Measurements from ENCODE around the gene ZNF146.
"Not testable (repeated sequence)": the region's sequence is repeated elsewhere in the genome, so short reads cannot be mapped to it uniquely, and the experiment has no call there.

The ZNF146 gene

GRCh38 chr19:36236304-36236945 lies 21.5 kb downstream of the ZNF146 start:
- no peak for DNase-seq (ENCODE audit: low read depth)

DNA sequence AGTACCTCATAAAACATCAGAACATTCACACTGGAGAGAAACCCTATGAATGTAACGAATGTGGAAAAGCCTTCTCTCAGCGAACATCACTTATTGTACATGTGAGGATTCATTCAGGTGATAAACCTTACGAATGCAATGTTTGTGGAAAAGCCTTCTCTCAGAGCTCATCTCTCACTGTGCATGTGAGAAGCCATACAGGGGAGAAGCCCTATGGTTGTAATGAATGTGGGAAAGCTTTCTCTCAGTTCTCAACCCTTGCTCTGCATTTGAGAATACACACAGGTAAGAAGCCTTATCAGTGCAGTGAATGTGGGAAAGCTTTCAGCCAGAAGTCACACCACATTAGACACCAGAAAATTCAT lies 22.0 kb downstream of the ZNF146 start:
- DNase-seq (ENCODE audit: low read depth), result no peak

DNA sequence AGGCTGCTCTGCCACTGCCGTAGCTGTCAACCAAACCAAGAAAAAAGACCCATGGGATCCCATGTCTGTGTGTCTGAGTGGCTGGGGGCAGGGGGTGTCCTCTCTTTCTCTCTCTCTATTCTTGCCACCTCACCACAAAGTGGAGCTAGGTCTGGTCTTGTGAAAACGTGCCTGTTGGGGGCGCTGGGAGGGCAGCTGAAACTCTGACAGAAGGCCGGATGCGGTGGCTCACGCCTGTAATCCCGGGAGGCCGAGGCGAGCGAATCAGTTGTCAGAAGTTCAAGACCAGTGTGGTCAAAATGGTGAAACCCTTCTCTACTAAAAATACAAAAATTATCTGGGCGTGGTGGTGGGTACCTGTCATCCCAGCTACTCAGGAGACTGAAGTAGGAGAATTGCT lies 29.2 kb downstream of the ZNF146 start:
- DNase-seq (ENCODE audit: low read depth), result no peak

DNA sequence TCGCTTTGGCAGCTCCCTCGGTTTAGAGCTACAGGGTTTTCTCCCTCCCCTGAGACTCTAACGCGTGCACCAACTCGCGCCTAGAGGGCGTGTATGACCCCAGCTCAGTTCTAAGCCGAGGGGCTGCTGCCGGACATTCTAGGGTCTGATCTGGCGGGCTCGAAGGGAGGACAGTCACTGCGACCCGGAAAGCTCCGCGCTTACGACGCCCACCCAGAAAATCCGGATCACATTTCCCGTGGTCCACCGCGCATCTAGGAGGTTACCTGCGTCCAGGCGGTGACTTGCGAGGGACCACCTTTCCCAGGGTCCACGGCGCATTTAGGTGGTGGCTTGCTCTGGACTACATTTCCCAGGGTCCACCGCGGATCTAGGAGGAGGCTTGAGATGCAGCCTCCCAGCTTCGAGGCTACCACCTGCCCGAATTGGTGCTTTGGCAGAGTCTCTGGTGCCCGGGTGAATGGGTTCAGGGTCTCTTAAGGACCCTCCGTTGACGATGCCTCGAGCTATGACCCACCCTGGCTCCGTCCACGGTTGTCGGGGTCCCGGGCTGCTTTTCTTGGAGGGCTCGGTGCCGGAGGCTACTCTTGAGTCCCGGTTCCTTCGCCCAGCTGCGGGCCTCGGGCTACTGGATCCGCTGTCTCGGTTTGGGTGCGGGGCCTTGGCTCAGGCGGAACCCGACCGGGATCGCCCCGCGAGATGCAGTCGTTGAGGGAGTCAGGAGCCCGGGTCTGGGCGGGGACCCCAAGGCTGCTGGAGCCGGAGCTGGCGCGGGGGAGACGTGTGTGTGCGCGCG lies 30.5 kb downstream of the ZNF146 start:
- no peak for DNase-seq (ENCODE audit: low read depth)

- no peak for DNase-seq (ENCODE audit: low read depth)
Measured at GRCh38 chr19:36246006-36246481, 31.1 kb downstream of the ZNF146 start.

- no peak for DNase-seq (ENCODE audit: low read depth)
Measured at GRCh38 chr19:36252047-36252446, 37.1 kb downstream of the ZNF146 start.

GRCh38 chr19:36254848-36255247 lies 39.9 kb downstream of the ZNF146 start:
- no peak for DNase-seq (ENCODE audit: low read depth)

DNA sequence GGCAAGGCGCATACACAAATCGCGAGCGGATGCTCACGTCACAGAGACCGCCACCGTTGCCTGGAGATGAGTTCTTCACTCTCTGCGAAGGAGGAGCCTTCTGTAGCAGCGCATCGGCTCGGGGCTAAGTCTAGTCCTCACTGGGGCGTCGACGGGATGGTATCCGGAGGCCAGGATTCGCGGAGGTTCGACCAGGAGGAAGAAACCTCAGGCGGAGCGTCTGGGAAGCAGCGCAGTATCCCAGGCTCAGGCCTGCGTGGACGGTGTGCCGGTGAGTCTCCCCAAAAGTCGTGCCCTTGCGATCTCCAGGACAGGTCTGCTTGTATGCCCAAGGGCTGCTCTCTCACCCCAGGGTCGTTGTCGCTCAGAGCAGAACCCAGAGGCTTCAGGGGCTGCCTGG lies 40.4 kb downstream of the ZNF146 start:
- no peak for DNase-seq (ENCODE audit: low read depth)

DNA sequence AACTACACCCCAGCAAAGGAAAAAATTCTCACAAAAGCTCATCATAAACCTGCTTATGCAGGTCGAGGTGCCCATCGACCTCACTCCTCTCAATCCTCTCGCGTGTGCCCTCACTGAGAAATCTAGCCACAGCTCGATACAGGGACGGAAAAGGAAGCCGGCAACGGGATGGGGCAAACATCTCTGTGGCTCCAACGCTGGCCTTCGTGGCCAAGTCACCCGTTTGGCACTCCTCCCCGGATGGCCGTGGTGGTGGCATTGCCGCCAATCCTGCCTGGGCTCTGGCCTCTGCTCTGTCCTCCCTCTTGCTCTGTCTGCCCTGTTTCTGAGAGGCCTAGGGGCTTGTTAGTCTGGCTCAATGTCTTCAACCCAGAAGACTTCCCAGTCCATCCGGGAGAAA lies 41.2 kb downstream of the ZNF146 start:
- DNase-seq (ENCODE audit: low read depth), result no peak

GRCh38 chr19:36256853-36257519 lies 42.1 kb downstream of the ZNF146 start:
- DNase-seq (ENCODE audit: low read depth), result no peak

DNA sequence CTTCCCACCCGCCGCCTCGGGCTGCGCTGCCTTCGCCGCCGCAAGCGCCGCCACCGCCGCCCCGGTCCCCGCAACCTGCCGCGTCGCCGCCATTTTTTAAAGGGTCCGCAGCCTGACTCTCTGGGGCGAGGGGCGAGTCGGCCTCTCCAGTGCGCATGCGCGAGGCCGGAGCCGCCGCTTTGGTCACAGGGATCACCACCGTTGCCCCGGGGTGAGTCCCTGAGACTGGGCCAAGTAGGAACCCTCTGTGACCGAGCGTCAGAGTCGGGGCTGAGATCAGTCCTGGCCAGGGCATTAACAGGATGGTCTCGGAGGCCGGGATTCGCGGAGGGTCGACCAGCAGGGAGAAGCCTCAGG lies 42.6 kb downstream of the ZNF146 start:
- no peak for DNase-seq (ENCODE audit: low read depth)

- DNase-seq (ENCODE audit: low read depth), result no peak
Measured at GRCh38 chr19:36258028-36258875, 43.3 kb downstream of the ZNF146 start.

DNA sequence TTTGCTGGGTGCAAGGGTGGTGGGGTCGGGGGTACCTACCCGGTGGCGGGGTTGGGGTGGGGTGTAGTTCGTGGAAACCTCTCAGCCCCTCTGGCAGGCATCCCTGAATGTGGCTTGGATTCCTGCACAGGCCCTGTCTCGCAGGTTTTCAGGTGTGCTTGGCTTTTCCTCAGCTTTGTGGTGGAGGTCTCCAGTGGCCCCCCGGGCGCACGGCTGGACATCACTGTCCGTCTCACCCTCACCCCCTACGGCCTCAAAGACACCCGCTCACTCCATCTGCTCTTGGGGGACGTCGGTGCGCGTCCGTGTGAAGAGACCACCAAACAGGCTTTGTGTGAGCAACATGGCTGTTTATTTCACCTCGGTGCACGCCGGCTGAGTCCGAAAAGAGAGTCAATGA lies 44.3 kb downstream of the ZNF146 start:
- DNase-seq (ENCODE audit: low read depth), result no peak

- DNase-seq (ENCODE audit: low read depth), result no peak
Measured at GRCh38 chr19:36265064-36265463, 50.2 kb downstream of the ZNF146 start.

DNA sequence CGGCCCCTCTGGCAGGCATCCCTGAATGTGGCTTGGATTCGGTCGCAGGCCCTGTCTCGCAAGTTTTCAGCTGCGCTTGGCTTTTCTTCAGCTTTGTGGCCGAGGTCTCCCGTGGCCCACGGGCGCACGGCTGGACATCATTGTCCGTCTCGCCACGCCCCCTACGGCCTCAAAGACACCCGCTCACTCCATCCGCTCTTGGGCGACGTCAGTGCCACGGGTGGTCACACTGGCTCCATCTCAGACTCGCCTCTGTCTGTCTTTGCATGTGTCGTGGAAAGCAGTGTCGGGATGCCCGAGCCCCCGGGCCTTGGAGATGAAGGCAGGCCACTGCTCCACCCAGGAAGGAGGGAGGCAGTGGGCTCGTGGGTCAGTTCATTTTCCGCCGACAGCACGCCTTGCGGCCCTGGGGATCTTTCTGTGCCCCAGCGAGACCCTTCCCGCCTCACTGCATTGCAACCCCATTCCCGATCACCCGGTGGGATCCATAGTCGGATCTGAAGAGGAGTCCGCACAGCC lies 51.0 kb downstream of the ZNF146 start:
- no peak for DNase-seq (ENCODE audit: low read depth)

DNA sequence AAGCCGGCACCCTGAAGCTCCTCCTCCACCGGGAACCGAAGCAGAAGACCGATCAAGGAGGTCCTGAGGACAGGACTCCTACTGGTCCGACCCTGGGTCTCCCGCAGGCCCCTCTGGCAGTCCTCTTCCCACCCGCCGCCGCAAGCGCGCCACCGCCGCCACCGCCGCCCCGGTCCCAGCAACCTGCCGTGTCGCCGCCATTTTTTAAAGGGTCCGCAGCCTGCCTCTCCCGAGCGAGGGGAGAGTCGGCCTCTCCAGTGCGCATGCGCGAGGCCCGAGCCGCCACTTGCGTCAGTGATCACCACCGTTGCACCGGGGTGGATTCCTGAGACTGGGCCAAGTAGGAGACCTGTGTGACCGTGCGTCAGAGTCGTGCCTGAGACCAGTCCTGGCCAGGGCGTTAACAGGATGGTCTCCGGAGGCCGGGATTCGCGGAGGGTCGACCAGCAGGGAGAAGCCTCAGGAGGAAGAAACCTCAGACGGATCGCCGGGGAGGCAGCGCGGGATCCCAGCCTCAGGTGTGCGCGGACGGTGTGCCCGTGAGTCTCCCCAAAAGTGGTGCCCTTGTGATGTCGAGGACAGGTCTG lies 51.6 kb downstream of the ZNF146 start:
- DNase-seq (ENCODE audit: low read depth), result no peak

DNA sequence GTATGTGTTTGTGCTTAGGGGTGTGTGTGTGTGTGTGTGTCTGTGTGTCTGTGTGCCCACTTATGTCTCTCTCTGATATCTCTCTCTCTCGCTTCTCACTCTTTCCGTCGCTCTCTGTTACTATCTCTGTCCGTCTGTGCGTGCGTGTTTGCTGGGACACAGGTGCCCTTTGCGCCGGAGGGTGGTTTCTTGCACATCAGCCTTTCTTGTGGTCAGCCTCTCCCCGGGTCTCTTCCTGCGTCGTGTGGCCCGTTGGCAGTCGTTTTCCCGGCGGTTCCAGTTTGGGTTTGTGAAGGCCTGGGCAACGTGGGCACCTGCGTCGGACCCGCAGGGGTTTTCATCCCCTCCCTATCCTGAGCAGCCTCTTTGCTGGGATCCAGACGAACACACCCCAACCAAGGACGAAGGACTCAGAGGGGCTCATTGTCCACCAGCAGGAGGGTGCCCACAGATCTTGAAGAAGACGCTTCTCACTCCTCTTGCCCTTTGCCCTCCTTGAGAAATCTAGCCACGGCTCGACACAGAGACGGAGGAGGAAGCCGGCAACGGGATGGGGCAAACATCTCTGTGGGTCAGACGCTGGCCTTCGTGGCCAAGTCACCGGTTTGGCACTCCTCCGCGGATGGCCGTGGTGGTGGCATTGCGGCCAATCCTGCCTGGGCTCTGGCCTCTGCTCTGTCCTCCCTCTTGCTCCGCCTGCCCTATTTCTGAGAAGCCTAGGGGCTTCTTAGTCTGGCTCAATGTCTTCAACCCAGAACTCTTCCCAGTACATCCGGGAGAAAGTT lies 52.3 kb downstream of the ZNF146 start:
- DNase-seq (ENCODE audit: low read depth), result no peak

DNA sequence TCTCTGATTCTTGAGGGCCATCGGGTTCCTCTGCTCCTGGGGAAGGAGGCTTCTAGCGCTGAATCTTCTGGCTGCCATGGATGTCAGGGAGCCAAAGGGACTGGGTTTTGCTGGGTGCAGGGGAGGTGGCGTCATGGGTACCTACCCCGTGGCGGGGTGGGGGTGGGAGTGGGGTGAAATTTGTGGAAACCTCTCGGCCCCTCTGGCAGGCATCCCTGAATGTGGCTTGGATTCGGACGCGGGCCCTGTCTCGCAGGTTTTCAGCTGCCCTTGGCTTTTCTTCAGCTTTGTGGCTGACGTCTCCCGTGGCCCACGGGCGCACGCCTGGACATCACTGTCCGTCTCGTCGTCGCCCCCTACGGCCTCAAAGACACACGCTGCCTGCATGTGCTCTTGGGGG lies 53.2 kb downstream of the ZNF146 start:
- DNase-seq (ENCODE audit: low read depth), result not testable (repeated sequence)

GRCh38 chr19:36268591-36268990 lies 53.7 kb downstream of the ZNF146 start:
- DNase-seq (ENCODE audit: low read depth), result not testable (repeated sequence)

- DNase-seq (ENCODE audit: low read depth), result not testable (repeated sequence)
Measured at GRCh38 chr19:36269295-36269694, 54.4 kb downstream of the ZNF146 start.
